H1 (cell line): ENCODE data around the gene KRT8. TPM values are rescaled to one million over a fixed set of nuclear protein-coding genes. Genes with fewer than 3 reads are reported as not detected.

Experiments used
- CBX8 ChIP-seq: fragments of 300-800, 300-1000 bp; sonication (generic); IDR thresholded peaks from 2 replicates; pipeline ENCODE4 v1.7.1; 2016; ENCODE audit warnings: low read depth, low read length, borderline replicate concordance
- CHD1 ChIP-seq: IDR thresholded peaks from 2 replicates; pipeline ENCODE4 v1.6.1; 2012; ENCODE audit warnings: low read depth, low read length, improper control_type of control experiment
- CHD7 ChIP-seq: fragments of 300-600 bp; sonication (generic); IDR thresholded peaks from 2 replicates; pipeline ENCODE4 v1.7.1; 2012; ENCODE audit warnings: low read length, moderate library complexity, mild to moderate bottlenecking, inconsistent platforms; ENCODE audit not compliant: insufficient replicate concordance
- E2F6 ChIP-seq: IDR thresholded peaks from 2 replicates; pipeline ENCODE4 v1.6.1; 2012; ENCODE audit warnings: inconsistent platforms
- KDM5A ChIP-seq: fragments of 200-600 bp; IDR thresholded peaks from 2 replicates; pipeline ENCODE4 v1.7.1; 2012; ENCODE audit warnings: mild to moderate bottlenecking, low read length, inconsistent platforms, mixed read lengths
- PHF8 ChIP-seq: fragments of 200-600 bp; sonication (generic); conservative IDR thresholded peaks from 2 replicates; pipeline ENCODE4 v1.7.1; 2012; ENCODE audit warnings: low read depth, mild to moderate bottlenecking, inconsistent platforms, low read length, moderate library complexity
- POLR2A ChIP-seq, 2 experiments: IDR thresholded peaks; 1 replicate in 1 of 2; 2 replicates in 1 of 2; pipeline ENCODE4 v1.6.1; 2011; ENCODE audit warnings: low read depth in 2 of 2, low read length in 2 of 2, mild to moderate bottlenecking in 2 of 2; ENCODE audit errors: control extremely low read depth in 1 of 2
- SIRT6 ChIP-seq: IDR thresholded peaks from one replicate; pipeline ENCODE4 v1.7.1; 2012; ENCODE audit warnings: low read length, inconsistent platforms
- SP1 ChIP-seq: IDR thresholded peaks from 2 replicates; pipeline ENCODE4 v1.6.1; 2011; ENCODE audit warnings: low read depth, low read length
- SUZ12 ChIP-seq: fragments of 200-600 bp; sonication (generic); IDR thresholded peaks from 2 replicates; pipeline ENCODE4 v1.6.1; 2012; ENCODE audit warnings: mild to moderate bottlenecking, inconsistent platforms, low read length, moderate library complexity, mixed read lengths
- YY1 ChIP-seq: IDR thresholded peaks from 2 replicates; pipeline ENCODE4 v1.6.1; 2011; ENCODE audit warnings: low read depth, mild to moderate bottlenecking, low read length
- polyA plus RNA-seq, 7 experiments: library from polyadenylated mRNA; depleted of rRNA in 3 of 7; stranded (reverse) in 5 of 7; unstranded in 2 of 7; fragments of >200 nt in 5 of 7; fragments of 200-250 nt in 2 of 7; gene quantifications; 1 replicate in 5 of 7; 2 replicates in 1 of 7; 4 replicates in 1 of 7; pipeline versions ENCODE4 v1.2.1 to v1.2.3, GENCODE V29; 2011 to 2013; ENCODE audit warnings: missing spikeins in 2 of 7, mixed read lengths in 2 of 7
- total RNA-seq: library from RNA; stranded (reverse); fragmentation: NEBNext Ultra II Directional; extraction: Animal tissue kit (Norgen Biotek cat#: 25700); gene quantifications from 2 replicates; pipeline ENCODE4 v1.2.1, GENCODE V29; 2021

KRT8 gene
- total and polyA plus RNA-seq, 2 of the 8 experiments (the other 6 are each of a cell fraction or from before 2014, with no cell fraction given) = 280 to 290 TPM

- no peak for TF ChIP-seq CHD7
- no peak for TF ChIP-seq SIRT6
- no peak for TF ChIP-seq PHF8
- no peak for TF ChIP-seq POLR2A (IDR thresholded peaks at IDR 0.05; ENCODE audit: control extremely low read depth in 1 of 2, low read depth in 2 of 2, low read length in 2 of 2)
- no peak for TF ChIP-seq SUZ12
- no peak for TF ChIP-seq KDM5A
- TF ChIP-seq CBX8 = no peak
- TF ChIP-seq CHD1 = no peak
- no peak for TF ChIP-seq SP1
- no peak for TF ChIP-seq YY1
- no peak for TF ChIP-seq E2F6
Measured at GRCh38 chr12:52892207-52892852, 12.5 kb downstream of the KRT8 start (continued).
